ENCODE results near the gene PIERCE2.

PIERCE2 gene

GRCh38 chr15:55408012-55408928 is at the start of gene PIERCE2, which contains the start of gene CCPG1:
Gene PIERCE2 (plus strand): TSS chr15:55408495. CDS start chr15:55408769, 274 bp downstream.
Gene CCPG1 (minus strand): TSS chr15:55408359. CDS start chr15:55389424, 18,935 bp downstream.
- TF ChIP-seq, protein P1, sequence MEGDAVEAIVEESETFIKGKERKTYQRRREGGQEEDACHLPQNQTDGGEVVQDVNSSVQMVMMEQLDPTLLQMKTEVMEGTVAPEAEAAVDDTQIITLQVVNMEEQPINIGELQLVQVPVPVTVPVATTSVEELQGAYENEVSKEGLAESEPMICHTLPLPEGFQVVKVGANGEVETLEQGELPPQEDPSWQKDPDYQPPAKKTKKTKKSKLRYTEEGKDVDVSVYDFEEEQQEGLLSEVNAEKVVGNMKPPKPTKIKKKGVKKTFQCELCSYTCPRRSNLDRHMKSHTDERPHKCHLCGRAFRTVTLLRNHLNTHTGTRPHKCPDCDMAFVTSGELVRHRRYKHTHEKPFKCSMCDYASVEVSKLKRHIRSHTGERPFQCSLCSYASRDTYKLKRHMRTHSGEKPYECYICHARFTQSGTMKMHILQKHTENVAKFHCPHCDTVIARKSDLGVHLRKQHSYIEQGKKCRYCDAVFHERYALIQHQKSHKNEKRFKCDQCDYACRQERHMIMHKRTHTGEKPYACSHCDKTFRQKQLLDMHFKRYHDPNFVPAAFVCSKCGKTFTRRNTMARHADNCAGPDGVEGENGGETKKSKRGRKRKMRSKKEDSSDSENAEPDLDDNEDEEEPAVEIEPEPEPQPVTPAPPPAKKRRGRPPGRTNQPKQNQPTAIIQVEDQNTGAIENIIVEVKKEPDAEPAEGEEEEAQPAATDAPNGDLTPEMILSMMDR (IDR thresholded peaks at IDR 0.05; ENCODE audit: extremely low read depth, missing control alignments) = peak; percentile 40
- peak; percentile 91 for DNase-seq (ENCODE audit: low spot score)

DNA sequence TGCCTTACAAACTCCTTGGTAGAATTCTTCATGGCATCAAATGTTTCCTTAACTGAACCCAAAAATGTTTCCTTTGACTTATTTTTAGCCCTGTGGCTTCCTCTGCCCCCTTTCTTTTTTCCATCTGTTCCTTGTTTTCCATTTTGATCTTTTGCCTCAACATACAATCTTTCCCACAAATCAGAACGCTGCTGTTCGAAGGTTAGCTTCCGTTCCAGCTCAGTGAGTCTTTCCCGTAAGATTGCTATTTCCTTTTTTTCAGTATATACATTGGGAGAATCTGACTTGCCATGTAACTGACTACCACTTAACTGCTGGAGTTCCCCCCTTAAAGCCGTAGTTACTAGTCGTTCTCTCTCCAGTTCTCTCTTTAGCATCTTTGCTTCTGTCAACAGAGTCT is 48.0 kb upstream of the PIERCE2 start:
- no peak for DNase-seq (ENCODE audit: low spot score)
- TF ChIP-seq, protein P1 (IDR thresholded peaks at IDR 0.05; ENCODE audit: extremely low read depth, missing control alignments) = no peak

DNA sequence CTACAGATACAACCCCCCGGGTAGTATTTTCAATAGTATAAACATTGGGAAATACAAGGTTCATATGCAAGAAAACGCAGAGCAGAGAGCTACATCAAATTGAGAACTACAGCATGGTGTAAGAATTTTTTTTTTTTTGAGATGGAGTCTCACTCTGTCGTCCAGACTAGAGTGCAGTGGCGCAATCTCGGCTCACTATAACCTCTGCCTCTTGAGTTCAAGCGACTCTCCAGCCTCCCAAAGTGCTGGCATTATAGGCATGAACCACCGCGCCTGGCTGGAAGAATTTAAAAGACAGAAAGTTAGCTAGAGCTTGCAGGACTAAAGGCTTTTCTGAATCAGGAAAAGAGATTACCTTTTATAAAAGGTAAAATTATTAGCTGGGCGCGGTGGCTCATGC is 47.2 kb upstream of the PIERCE2 start:
- TF ChIP-seq, protein P1 (IDR thresholded peaks at IDR 0.05; ENCODE audit: extremely low read depth, missing control alignments) = no peak
- no peak for DNase-seq (ENCODE audit: low spot score)

DNA sequence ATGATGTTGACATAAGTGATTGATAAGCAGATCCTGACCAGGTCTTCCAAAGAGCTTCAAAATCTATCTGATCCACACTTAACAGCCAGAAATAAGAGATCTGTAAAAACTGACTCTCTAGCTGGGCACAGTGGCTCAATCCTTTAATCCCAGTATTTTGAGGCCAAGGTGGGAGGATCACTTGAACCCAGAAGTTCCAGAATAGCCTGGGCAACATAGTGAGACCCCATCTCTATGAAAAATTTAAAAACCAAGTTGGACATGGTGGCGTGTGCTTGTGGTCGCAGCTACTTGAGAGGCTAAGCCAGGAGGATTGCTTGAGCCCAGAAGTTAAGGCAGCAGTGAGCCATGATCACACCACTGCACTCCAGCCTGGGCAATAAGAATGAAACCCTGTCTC is 45.7 kb upstream of the PIERCE2 start:
- TF ChIP-seq, protein P1 (IDR thresholded peaks at IDR 0.05; ENCODE audit: extremely low read depth, missing control alignments) = no peak
- DNase-seq (ENCODE audit: low spot score) = no peak

DNA sequence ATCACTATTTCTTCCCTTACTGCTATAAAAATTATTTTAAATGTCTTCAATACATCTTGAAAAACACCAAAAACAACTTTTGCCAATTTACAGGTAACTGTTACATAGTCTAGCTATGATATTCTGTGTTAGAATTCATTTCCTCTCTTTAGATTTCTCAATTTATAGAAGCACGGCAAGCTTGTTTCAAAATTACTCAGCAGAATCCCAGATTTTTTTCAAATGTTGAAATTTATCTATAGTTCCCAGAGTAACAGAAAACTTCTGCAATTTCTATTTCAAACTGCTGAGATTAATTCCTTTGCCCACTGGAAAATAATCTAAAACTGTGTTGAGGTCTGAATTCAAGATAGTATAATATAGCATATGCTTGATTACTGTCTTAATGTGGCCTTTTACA is 41.3 kb upstream of the PIERCE2 start:
- DNase-seq (ENCODE audit: low spot score) = no peak
- TF ChIP-seq, protein P1 (IDR thresholded peaks at IDR 0.05; ENCODE audit: extremely low read depth, missing control alignments) = no peak

DNA sequence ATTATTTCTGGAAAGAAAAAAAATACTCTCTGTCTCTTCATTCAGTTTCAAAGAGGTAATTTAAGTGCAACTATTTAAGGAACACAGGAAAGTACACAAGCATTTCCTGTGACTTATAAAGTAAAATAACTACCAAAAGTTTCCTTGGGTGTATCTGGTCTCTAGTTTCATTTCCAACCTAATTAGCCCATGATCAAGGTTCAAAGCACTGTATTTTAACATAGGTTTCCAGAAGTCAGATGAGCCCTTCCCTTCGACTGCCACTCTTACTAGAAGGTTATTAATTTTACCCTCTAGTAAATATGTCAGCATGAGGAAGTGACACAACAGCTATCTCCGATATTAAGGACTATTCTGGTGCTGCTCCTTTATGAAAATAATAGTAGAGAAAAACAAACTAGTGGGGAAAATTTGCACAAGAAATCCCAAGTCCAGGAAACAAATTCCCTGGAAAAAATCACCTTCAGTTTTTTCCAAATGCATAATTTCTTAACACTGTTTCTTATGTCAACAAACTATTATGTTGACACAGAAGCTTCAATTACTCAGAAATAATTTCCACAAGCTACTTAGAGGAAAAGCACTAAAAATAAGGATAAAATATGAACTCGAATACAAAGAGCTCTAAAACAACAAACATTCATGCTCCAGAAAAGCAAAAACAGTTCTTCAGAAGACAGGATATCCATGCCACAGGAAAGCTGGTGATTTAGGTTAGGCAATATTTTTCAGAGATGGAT is 35.4 kb upstream of the PIERCE2 start:
- TF ChIP-seq, protein P1 (IDR thresholded peaks at IDR 0.05; ENCODE audit: extremely low read depth, missing control alignments) = no peak

DNA sequence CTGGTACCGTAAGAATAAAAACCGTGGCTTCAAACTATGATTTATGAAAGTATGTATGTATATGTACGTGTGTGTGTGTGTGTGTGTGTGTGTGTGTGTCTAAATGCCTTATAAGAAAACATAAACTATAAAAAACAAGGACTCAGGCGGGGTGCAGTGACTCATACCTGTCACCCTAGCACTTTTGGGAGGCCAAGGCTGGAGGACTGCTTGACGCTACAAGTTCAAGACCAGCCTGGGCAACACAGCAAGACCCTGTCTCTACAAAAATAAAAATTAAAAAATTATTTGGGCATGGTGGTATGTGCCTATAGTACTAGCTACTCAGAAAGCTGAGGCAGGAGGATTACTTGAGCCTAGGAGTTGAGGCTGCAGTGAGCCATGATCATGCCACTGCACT is 29.2 kb upstream of the PIERCE2 start:
- DNase-seq (ENCODE audit: low spot score) = no peak
- TF ChIP-seq, protein P1 (IDR thresholded peaks at IDR 0.05; ENCODE audit: extremely low read depth, missing control alignments) = no peak

More for the DNA sequence above, 35.4 kb upstream of the PIERCE2 start:
- peak; percentile 28 for DNase-seq (ENCODE audit: low spot score)
